CD4-positive, CD25-positive, alpha-beta regulatory T cell (primary cell): ENCODE measurements around the gene CACNB1. TPM values are rescaled to one million over a fixed set of nuclear protein-coding genes. Genes with fewer than 3 reads are reported as not detected.
A peak's percentile ranks its signal among the peaks of the same experiment; 100 is the strongest.

Source experiments
- ATAC-seq, 2 donors: fragments of 150-1000 bp; cut with Tn5 transposase; one replicate each; pipeline ENCODE4 v1.10.0; 2021; ENCODE audit warnings: low read depth in 2 of 2, moderate number of reproducible peaks in 2 of 2, moderate library complexity in 1 of 2
- DNase-seq, 3 donors: peaks; one replicate each; pipeline versions ENCODE4 v3.0.0 to v3.0.0-alpha.2; 2012 to 2022; ENCODE audit warnings: mixed read lengths in 1 of 3
- H3K27ac ChIP-seq: one replicate; pipeline ENCODE4 v1.7.0; 2013; ENCODE audit warnings: mild to moderate bottlenecking, low read length; ENCODE audit not compliant: insufficient read depth, poor library complexity, severe bottlenecking
- H3K27me3 ChIP-seq: one replicate; pipeline ENCODE4 v1.7.0; 2013; ENCODE audit warnings: low read length; ENCODE audit not compliant: control insufficient read depth, insufficient read depth
- H3K36me3 ChIP-seq: one replicate; pipeline ENCODE4 v1.7.0; 2013; ENCODE audit warnings: mild to moderate bottlenecking, low read length, moderate library complexity; ENCODE audit not compliant: control insufficient read depth, insufficient read depth
- H3K4me1 ChIP-seq: 2 replicates; pipeline ENCODE4 v1.7.0; 2013; ENCODE audit warnings: mild to moderate bottlenecking, low read length; ENCODE audit not compliant: insufficient read depth, control insufficient read depth, poor library complexity, severe bottlenecking
- H3K4me3 ChIP-seq: one replicate; pipeline ENCODE4 v1.7.0; 2013; ENCODE audit warnings: low read depth, mild to moderate bottlenecking, low read length, moderate library complexity
- H3K9me3 ChIP-seq, 2 experiments: 1 replicate in 1 of 2; 2 replicates in 1 of 2; pipeline ENCODE4 v1.7.0; 2013; ENCODE audit warnings: low read length in 2 of 2, mild to moderate bottlenecking in 1 of 2, moderate library complexity in 1 of 2; ENCODE audit not compliant: control insufficient read depth in 2 of 2
- H3K27ac Mint-ChIP-seq, 3 donors: one replicate each; pipeline ENCODE4 v1.8.0; 2020 to 2022; ENCODE audit warnings: mild to moderate bottlenecking in 3 of 3, mixed read lengths in 3 of 3, moderate library complexity in 2 of 3
- H3K27me3 Mint-ChIP-seq: one replicate; pipeline ENCODE4 v1.8.0; 2022; ENCODE audit warnings: mild to moderate bottlenecking, mixed read lengths
- H3K36me3 Mint-ChIP-seq: one replicate; pipeline ENCODE4 v1.8.0; 2020; ENCODE audit warnings: mixed read lengths
- H3K4me1 Mint-ChIP-seq, 4 donors: one replicate each; pipeline ENCODE4 v1.8.0; 2020 to 2022; ENCODE audit warnings: mixed read lengths in 4 of 4, mild to moderate bottlenecking in 1 of 4
- H3K4me3 Mint-ChIP-seq, 4 donors: one replicate each; pipeline ENCODE4 v1.8.0; 2020 to 2022; ENCODE audit warnings: mild to moderate bottlenecking in 4 of 4, mixed read lengths in 4 of 4, moderate library complexity in 3 of 4
- H3K9me3 Mint-ChIP-seq, 7 donors: one replicate each; pipeline ENCODE4 v1.8.0; 2020 to 2022; ENCODE audit warnings: mixed read lengths in 7 of 7, mild to moderate bottlenecking in 3 of 7, moderate library complexity in 2 of 7
- polyA plus RNA-seq, 4 donors: library from polyadenylated mRNA; unstranded; fragments of 300-500 nt; fragmentation: Illumina TruSeq; gene quantifications; one replicate each; pipeline ENCODE4 v1.2.3, GENCODE V29; 2021
- total RNA-seq: library from RNA; stranded (reverse); gene quantifications from one replicate; pipeline ENCODE4 v1.2.3, GENCODE V29; 2022

Gene CACNB1
- total and polyA plus RNA-seq, 5 donors from 2014 or later, result 0.48 to 19.3 (median 1.2) TPM

DNA sequence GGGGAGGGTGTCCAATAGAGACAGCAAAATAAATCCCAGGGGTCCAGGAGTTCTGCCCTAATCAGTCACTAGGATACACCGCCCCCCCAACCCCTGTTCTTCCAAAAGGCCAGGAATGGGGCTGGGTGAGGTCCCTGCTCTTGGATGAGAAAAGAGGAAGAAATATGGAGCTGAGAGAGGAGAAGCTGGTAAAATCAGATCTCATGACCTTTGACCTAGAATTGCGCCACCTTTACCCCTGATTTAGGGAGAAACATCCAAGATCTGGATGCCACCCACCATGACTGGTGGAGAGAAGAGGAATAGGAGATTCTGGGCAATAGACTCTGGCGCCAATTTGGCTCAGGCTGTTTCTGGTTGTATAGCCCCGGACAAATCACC, 707 bp upstream of the CACNB1 start:
- H3K36me3 Mint-ChIP-seq, result peaks cover 14% of the 10 kb centered on the region
- peak overlapping the region; percentile 55 to 100 (median 99) for H3K27ac Mint-ChIP-seq
- peaks cover 63% of the 10 kb centered on the region for H3K4me1 ChIP-seq
- no peaks in the 10 kb centered on the region for H3K27me3 ChIP-seq
- DNase-seq (no peak), ATAC-seq (no peak)
- H3K4me3 Mint-ChIP-seq, result peak overlapping the region; percentile 89 to 97 (median 95)
- peaks cover 19% of the 10 kb centered on the region for H3K36me3 ChIP-seq
- H3K9me3 Mint-ChIP-seq, result no peaks in the 10 kb centered on the region
- H3K9me3 ChIP-seq, result no peaks in the 10 kb centered on the region
- H3K27ac ChIP-seq, result peak overlapping the region; percentile 70
- H3K27me3 Mint-ChIP-seq, result peaks cover 7% of the 10 kb centered on the region
- H3K4me1 Mint-ChIP-seq, result peaks cover 13 to 70% (median 47%) of the 10 kb centered on the region in 4 donors
- H3K4me3 ChIP-seq, result no peak overlapping the region

DNA sequence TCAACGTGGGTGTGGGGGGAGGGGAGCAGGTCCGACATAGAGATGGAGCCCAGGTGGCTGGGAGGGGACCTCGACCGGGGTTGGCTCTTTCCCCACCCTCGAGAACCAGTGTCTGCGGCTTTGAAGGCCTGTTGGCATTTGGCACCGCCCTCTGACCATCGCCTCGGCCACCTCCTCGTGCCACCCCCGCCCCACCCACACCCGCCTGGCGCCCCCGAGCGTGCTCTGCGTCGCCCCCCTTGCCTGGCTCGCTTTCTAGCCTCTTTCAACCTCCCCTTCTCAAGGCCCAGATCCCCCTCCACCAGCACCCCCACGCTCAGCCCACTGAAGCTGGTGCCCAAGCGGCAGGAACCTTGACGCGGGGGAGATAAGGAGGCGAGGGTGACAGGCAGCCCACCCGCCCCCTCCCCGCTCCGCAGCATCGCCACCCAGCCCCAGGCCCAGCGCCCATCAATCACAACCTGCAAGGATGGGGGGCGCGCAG, 619 bp downstream of the CACNB1 start:
- no peaks in the 10 kb centered on the region for H3K9me3 Mint-ChIP-seq
- H3K36me3 Mint-ChIP-seq, result peaks cover 18% of the 10 kb centered on the region
- H3K27me3 ChIP-seq, result no peaks in the 10 kb centered on the region
- H3K4me1 Mint-ChIP-seq, result peaks cover 7 to 61% (median 39%) of the 10 kb centered on the region in 4 donors
- peaks cover 7% of the 10 kb centered on the region for H3K27me3 Mint-ChIP-seq
- DNase-seq, result peak in 1 of 3 donors; percentile 18
- H3K4me3 ChIP-seq, result no peak overlapping the region
- peaks cover 14% of the 10 kb centered on the region for H3K36me3 ChIP-seq
- H3K4me1 ChIP-seq, result peaks cover 52% of the 10 kb centered on the region
- H3K4me3 Mint-ChIP-seq, result peak overlapping the region; percentile 81 to 94 (median 86)
- peak overlapping the region; percentile 70 for H3K27ac ChIP-seq
- no peaks in the 10 kb centered on the region for H3K9me3 ChIP-seq
- peak overlapping the region in 2 of 3 donors; percentile 48 to 78 for H3K27ac Mint-ChIP-seq
- no peak for ATAC-seq

DNA sequence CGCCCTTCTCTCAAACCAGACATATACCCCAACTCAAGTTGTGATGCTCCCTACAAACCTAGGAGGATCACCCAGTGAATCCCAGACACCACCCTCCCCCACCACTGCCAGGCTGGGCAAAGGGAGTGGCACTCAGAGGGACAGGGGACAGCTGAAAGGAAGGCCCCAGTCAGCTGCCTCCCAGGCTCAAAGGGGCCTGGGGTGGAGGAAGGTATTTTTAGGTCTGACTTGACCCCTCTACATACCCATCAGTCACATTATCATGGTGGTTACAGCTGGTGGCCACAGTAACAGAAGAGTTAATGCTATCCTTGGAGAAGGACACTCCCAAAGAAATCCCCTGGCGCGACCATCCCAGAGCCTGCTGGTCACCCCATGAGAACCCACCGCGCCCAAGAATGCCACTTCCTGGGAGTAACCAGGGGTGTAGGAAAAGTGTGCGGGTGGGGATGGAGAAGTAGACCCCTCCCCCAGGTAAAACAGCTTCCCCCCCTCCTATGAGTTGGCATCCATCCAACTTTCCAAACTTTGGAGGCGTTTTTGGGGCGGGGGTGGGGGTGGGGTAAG, 1.1 kb downstream of the CACNB1 start:
- Mint-ChIP-seq H3K27ac (peak overlapping the region; percentile 15 to 81 (median 63)), H3K36me3 (peaks cover 19% of the 10 kb centered on the region), H3K27me3 (peaks cover 7% of the 10 kb centered on the region), H3K4me3 (peak overlapping the region; percentile 81 to 91 (median 84)), H3K4me1 (peaks cover 7 to 56% (median 37%) of the 10 kb centered on the region in 4 donors), H3K9me3 (no peaks in the 10 kb centered on the region)
- Histone ChIP-seq H3K36me3 (peaks cover 16% of the 10 kb centered on the region), H3K4me3 (peak overlapping the region; percentile 41), H3K27me3 (no peaks in the 10 kb centered on the region), H3K9me3 (no peaks in the 10 kb centered on the region), H3K4me1 (peaks cover 47% of the 10 kb centered on the region), H3K27ac (no peak overlapping the region)
- ATAC-seq, result no peak
- DNase-seq, result no peak

DNA sequence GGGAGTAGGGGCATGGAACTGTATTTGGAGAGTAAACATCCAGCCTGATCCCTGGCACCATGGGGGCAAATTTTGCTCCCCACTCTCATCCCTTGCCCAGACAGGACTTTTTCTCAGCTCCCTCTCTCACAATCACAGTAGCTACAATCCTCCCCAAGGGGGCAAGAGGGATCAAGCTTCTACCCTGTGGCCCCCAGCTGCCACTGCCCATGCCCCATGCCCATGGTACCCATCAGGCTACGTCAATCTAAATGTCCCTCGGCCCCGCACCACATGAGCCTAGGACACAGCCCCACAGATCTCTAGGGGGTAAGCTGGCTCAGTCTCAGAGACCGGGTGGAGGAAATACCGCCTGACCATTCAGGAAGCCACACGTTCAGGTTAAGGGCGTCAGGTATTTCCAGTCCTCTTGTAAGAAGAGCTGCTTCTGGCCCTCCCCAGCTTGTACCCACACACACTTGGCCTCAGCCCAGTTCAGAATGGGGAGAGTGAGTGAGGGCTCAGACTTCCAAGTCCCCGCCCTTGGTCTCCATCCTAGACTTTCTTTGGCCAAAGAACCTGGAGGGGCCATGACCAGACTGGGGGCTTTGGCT, 1.8 kb downstream of the CACNB1 start:
- Histone ChIP-seq H3K36me3 (peaks cover 19% of the 10 kb centered on the region), H3K4me1 (peaks cover 40% of the 10 kb centered on the region), H3K27me3 (no peaks in the 10 kb centered on the region), H3K4me3 (peak overlapping the region; percentile 41), H3K9me3 (no peaks in the 10 kb centered on the region), H3K27ac (no peak overlapping the region)
- H3K36me3 Mint-ChIP-seq, result peaks cover 19% of the 10 kb centered on the region
- peak in 1 of 3 donors; percentile 27 for DNase-seq
- peak overlapping the region in 1 of 3 donors; percentile 69 for H3K27ac Mint-ChIP-seq
- ATAC-seq, result no peak
- peaks cover 7 to 49% (median 33%) of the 10 kb centered on the region in 4 donors for H3K4me1 Mint-ChIP-seq
- no peaks in the 10 kb centered on the region for H3K9me3 Mint-ChIP-seq
- peak overlapping the region; percentile 81 to 91 (median 84) for H3K4me3 Mint-ChIP-seq
- peaks cover 7% of the 10 kb centered on the region for H3K27me3 Mint-ChIP-seq

DNA sequence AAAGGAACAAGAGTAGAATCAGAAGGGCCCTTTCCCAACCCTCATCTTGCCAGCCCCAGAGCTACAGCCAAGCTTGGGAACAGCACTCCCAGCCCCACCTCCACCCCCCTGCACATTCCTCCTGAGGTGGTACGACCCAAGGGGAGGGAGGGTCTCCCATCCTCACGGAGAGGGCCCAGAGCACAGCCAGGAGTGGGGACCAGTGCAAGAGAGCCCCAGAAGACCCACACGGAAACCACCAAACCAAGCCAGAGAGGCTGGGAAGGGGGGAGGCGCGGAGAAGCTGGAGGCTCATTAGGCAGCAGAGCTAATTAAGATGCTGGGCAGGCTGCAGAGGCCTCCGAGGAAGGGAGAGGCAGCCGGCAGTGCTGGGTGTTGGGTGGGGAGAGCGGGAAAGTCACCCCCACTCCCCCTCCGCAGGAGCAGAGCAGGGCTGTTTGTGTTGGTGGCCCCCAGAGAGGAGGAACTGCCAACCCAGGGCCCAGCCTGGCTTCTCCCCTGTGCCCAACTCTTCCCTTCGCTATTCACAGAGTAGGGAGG, 2.4 kb downstream of the CACNB1 start:
- H3K4me3 ChIP-seq, result no peak overlapping the region
- peaks cover 3% of the 10 kb centered on the region for H3K27me3 Mint-ChIP-seq
- H3K27ac Mint-ChIP-seq, result peak overlapping the region in 2 of 3 donors; percentile 14 to 25
- H3K27ac ChIP-seq, result no peak overlapping the region
- DNase-seq (no peak), ATAC-seq (no peak)
- peaks cover 19% of the 10 kb centered on the region for H3K36me3 ChIP-seq
- H3K9me3 ChIP-seq, result no peaks in the 10 kb centered on the region
- H3K36me3 Mint-ChIP-seq, result peaks cover 19% of the 10 kb centered on the region
- peak overlapping the region; percentile 13 to 91 (median 60) for H3K4me3 Mint-ChIP-seq
- H3K9me3 Mint-ChIP-seq, result no peaks in the 10 kb centered on the region
- H3K4me1 Mint-ChIP-seq, result peaks cover 6 to 46% (median 30%) of the 10 kb centered on the region in 4 donors
- peaks cover 39% of the 10 kb centered on the region for H3K4me1 ChIP-seq
- no peaks in the 10 kb centered on the region for H3K27me3 ChIP-seq

DNA sequence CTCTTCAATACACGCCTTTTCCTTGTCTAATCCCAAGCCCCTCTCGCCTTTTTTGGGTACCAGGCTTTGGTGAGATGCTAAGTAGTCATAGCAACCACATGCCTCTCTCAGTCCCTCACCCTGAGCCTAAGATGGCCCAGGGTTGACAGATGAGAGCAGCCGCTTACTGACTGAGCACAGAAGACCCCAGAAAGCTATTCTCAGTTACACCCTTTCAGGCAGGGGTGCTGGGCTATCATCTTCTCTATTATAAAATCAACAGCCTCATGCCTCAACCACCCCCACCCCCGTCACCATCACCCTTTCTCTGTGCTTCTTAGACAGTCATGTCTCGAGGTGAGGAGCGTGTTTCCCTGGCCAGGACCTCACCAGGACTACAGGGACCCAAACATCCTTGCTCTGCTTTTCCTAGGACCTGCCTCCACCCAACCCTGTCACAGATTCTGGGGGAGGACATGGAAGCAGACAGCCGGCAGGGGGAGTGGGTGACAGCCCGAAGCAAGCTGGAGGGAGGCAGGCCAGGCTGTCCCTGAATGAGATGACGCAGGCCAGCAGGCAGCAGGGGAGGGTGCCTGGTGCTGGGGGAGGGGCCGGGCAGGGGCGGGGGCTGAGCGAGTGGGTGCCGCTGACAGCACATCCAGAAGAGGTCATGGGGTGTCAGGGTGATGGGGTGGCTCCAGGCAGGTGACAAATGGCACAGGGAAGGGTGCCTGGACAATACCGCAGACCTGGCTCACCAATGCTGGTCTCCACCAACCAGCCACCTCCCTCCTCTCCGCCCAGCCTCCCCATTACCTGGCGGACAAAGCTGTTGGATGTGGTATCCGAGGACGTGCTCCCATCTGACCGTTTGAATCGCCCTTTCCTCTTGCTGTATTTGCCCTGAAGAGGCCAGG, 3.1 kb downstream of the CACNB1 start:
- Mint-ChIP-seq H3K4me1 (peaks cover 0 to 39% (median 25%) of the 10 kb centered on the region in 4 donors), H3K4me3 (peak overlapping the region; percentile 31 to 81 (median 58)), H3K27ac (peak overlapping the region in 2 of 3 donors; percentile 72 to 86), H3K27me3 (no peaks in the 10 kb centered on the region), H3K36me3 (peaks cover 19% of the 10 kb centered on the region), H3K9me3 (no peaks in the 10 kb centered on the region)
- Histone ChIP-seq H3K27me3 (no peaks in the 10 kb centered on the region), H3K36me3 (peaks cover 19% of the 10 kb centered on the region), H3K4me1 (peaks cover 32% of the 10 kb centered on the region), H3K9me3 (no peaks in the 10 kb centered on the region), H3K27ac (no peak overlapping the region), H3K4me3 (no peak overlapping the region)
- no peak for DNase-seq
- no peak for ATAC-seq

DNA sequence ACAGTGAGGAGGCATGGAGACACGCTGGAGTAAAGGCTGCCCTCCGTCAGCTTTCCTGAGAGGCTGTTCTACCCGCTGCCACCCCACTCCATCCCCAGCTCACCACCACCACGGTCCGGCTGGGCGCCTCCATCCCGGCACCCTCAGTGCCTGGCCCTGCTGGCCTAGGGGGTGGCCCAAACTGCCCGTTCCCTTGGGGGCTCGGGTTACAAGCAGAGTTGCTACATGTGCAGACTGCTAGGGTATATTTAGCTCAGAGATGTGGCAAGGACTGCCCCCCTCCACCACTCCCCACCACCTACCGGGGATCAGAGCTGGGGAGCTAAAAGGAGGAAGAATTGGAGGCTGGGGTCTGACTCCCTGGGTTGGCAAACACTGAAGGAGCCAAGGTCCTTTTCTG, 4.1 kb downstream of the CACNB1 start:
- DNase-seq (no peak), ATAC-seq (no peak)
- peaks cover 22% of the 10 kb centered on the region for H3K4me1 ChIP-seq
- no peaks in the 10 kb centered on the region for H3K27me3 ChIP-seq
- no peaks in the 10 kb centered on the region for H3K9me3 ChIP-seq
- Mint-ChIP-seq H3K36me3 (peaks cover 19% of the 10 kb centered on the region), H3K27ac (peak overlapping the region in 1 of 3 donors; percentile 6), H3K27me3 (no peaks in the 10 kb centered on the region), H3K4me3 (peak overlapping the region in 2 of 4 donors; percentile 1 to 75), H3K9me3 (no peaks in the 10 kb centered on the region), H3K4me1 (peaks cover 0 to 31% (median 20%) of the 10 kb centered on the region in 4 donors)
- peaks cover 24% of the 10 kb centered on the region for H3K36me3 ChIP-seq
- H3K27ac ChIP-seq, result no peak overlapping the region
- H3K4me3 ChIP-seq, result no peak overlapping the region
